Suprapubic skin (tissue), 4 donors: ENCODE measurements around the gene GARIN5A. TPM values are rescaled to one million over a fixed set of nuclear protein-coding genes. Genes with fewer than 3 reads are reported as not detected.

Source experiments
- DNase-seq, 2 donors: peaks; one replicate each; pipeline ENCODE4 v3.0.0-alpha.2; 2019; ENCODE audit warnings: low spot score in 2 of 2
- H3K27ac ChIP-seq: fragments of 200-600 bp; sonication (generic); one replicate; pipeline ENCODE4 v1.5.1; 2019
- H3K27me3 ChIP-seq: fragments of 200-600 bp; sonication (generic); one replicate; pipeline ENCODE4 v1.5.1; 2019
- H3K36me3 ChIP-seq: fragments of 200-600 bp; sonication (generic); one replicate; pipeline ENCODE4 v1.5.1; 2019
- H3K4me1 ChIP-seq: fragments of 200-600 bp; sonication (generic); one replicate; pipeline ENCODE4 v1.5.1; 2019
- H3K4me3 ChIP-seq: fragments of 200-600 bp; sonication (generic); one replicate; pipeline ENCODE4 v1.5.1; 2019; ENCODE audit warnings: mild to moderate bottlenecking
- H3K9me3 ChIP-seq: fragments of 200-600 bp; sonication (generic); one replicate; pipeline ENCODE4 v1.5.1; 2019
- CTCF ChIP-seq, 2 donors: fragments of 200-600 bp in 1 of 2; fragments of 450-650 bp in 1 of 2; sonication (generic) in 1 of 2; IDR thresholded peaks; one replicate each; pipeline ENCODE4 v1.5.1; 2016 to 2019; ENCODE audit warnings: antibody characterized with exemption in 2 of 2, mild to moderate bottlenecking in 1 of 2, moderate library complexity in 1 of 2
- EP300 ChIP-seq: sonication (generic); formaldehyde crosslinking; IDR thresholded peaks from one replicate; pipeline ENCODE4 v1.6.1; 2017; ENCODE audit warnings: antibody characterized with exemption
- POLR2A ChIP-seq, 2 donors: fragments of 450-650 bp; IDR thresholded peaks; one replicate each; pipeline ENCODE4 v1.6.1; 2017; ENCODE audit warnings: antibody characterized with exemption in 2 of 2, mild to moderate bottlenecking in 2 of 2, moderate library complexity in 2 of 2
- POLR2AphosphoS5 ChIP-seq, 3 donors: sonication (generic); formaldehyde crosslinking; IDR thresholded peaks; one replicate each; pipeline ENCODE4 v1.6.1; 2017; ENCODE audit warnings: antibody characterized with exemption in 3 of 3
- WGBS: methylation state at CpG from one replicate; pipeline ENCODE4 v1.1.5; 2018; 5-methylcytosine and 5-hydroxymethylcytosine counted together
- total RNA-seq, 4 donors: library from RNA; depleted of rRNA; stranded (reverse); fragments of >200 nt; gene quantifications; one replicate each; pipeline ENCODE4 v1.1.0, GENCODE V29; 2016

The GARIN5A gene
- total RNA-seq, 4 donors from 2014 or later, result 3.9 to 5.0 (median 4.2) TPM; not detected in 1

- Histone ChIP-seq H3K27ac (no peak overlapping the region), H3K4me1 (peaks cover 5% of the 10 kb centered on the region), H3K27me3 (peaks cover 11% of the 10 kb centered on the region), H3K4me3 (no peak overlapping the region), H3K36me3 (no peaks in the 10 kb centered on the region), H3K9me3 (no peaks in the 10 kb centered on the region)
- 41% methylated on average over 22 of the region's 29 CpGs for WGBS
- no peak for TF ChIP-seq POLR2AphosphoS5 (IDR thresholded peaks at IDR 0.05)
- no peak for TF ChIP-seq EP300
- TF ChIP-seq CTCF (IDR thresholded peaks at IDR 0.05), result peak in 1 of 2 donors; percentile 18
- no peak for DNase-seq
These were observed 10.5 kb downstream of the GARIN5A start for GRCh38 chr19:50465986-50466705.

- H3K9me3 ChIP-seq, result no peaks in the 10 kb centered on the region
- TF ChIP-seq CTCF (IDR thresholded peaks at IDR 0.05) (no peak), POLR2A (IDR thresholded peaks at IDR 0.05) (no peak), POLR2AphosphoS5 (IDR thresholded peaks at IDR 0.05) (no peak), EP300 (no peak)
- no peak for DNase-seq
- H3K4me3 ChIP-seq, result no peak overlapping the region
- H3K36me3 ChIP-seq, result no peaks in the 10 kb centered on the region
- WGBS, result 89% methylated on average over 13 of the region's 13 CpGs
- H3K27ac ChIP-seq, result no peak overlapping the region
- H3K27me3 ChIP-seq, result peaks cover 21% of the 10 kb centered on the region
- H3K4me1 ChIP-seq, result peaks cover 5% of the 10 kb centered on the region
These were observed 11.6 kb downstream of the GARIN5A start for GRCh38 chr19:50465000-50465399.

GRCh38 chr19:50464348-50464747 is 12.3 kb downstream of the GARIN5A start:
- Histone ChIP-seq H3K9me3 (no peaks in the 10 kb centered on the region), H3K27me3 (peaks cover 24% of the 10 kb centered on the region), H3K27ac (no peak overlapping the region), H3K4me3 (no peak overlapping the region), H3K4me1 (peaks cover 5% of the 10 kb centered on the region), H3K36me3 (no peaks in the 10 kb centered on the region)
- 83% methylated on average over 17 of the region's 19 CpGs for WGBS
- DNase-seq, result no peak
- TF ChIP-seq CTCF (IDR thresholded peaks at IDR 0.05) (no peak), POLR2AphosphoS5 (IDR thresholded peaks at IDR 0.05) (no peak), POLR2A (IDR thresholded peaks at IDR 0.05) (no peak), EP300 (no peak)

- TF ChIP-seq POLR2A (IDR thresholded peaks at IDR 0.05), result no peak
- no peak for TF ChIP-seq CTCF (IDR thresholded peaks at IDR 0.05)
- no peak for TF ChIP-seq POLR2AphosphoS5 (IDR thresholded peaks at IDR 0.05)
- TF ChIP-seq EP300, result no peak
- Histone ChIP-seq H3K36me3 (no peaks in the 10 kb centered on the region), H3K27ac (no peak overlapping the region), H3K4me1 (peaks cover 5% of the 10 kb centered on the region), H3K9me3 (no peaks in the 10 kb centered on the region), H3K4me3 (no peak overlapping the region), H3K27me3 (peaks cover 37% of the 10 kb centered on the region)
- no peak for DNase-seq
- 82% methylated on average over 7 of the region's 7 CpGs for WGBS
These were observed 13.7 kb downstream of the GARIN5A start for GRCh38 chr19:50462970-50463369.

GRCh38 chr19:50461066-50461875 is 15.4 kb downstream of the GARIN5A start:
- H3K36me3 ChIP-seq, result no peaks in the 10 kb centered on the region
- no peak for DNase-seq
- no peak overlapping the region for H3K27ac ChIP-seq
- 37% methylated on average over 28 of the region's 28 CpGs for WGBS
- no peak overlapping the region for H3K4me3 ChIP-seq
- H3K4me1 ChIP-seq, result peaks cover 1% of the 10 kb centered on the region
- peaks cover 53% of the 10 kb centered on the region for H3K27me3 ChIP-seq
- H3K9me3 ChIP-seq, result no peaks in the 10 kb centered on the region
- peak; percentile 61 to 88 for TF ChIP-seq CTCF (IDR thresholded peaks at IDR 0.05)
- no peak for TF ChIP-seq EP300
